CD4-positive, alpha-beta T cell treated with Interleukin-17A for 1 hour (primary cell): ENCODE data around the gene CAMTA1.

Experiments
- DNase-seq: peaks from one replicate; pipeline ENCODE4 v3.0.0-alpha.2; 2020

Gene CAMTA1

GRCh38 chr1:7471836-7472235 is 686.6 kb downstream of the CAMTA1 start:
- no peak for DNase-seq

GRCh38 chr1:7473223-7474142 is 688.2 kb downstream of the CAMTA1 start:
- DNase-seq = no peak

GRCh38 chr1:7474143-7474490 is 688.9 kb downstream of the CAMTA1 start:
- DNase-seq = no peak

- DNase-seq = no peak
Measured at GRCh38 chr1:7474786-7475502, 689.7 kb downstream of the CAMTA1 start.

GRCh38 chr1:7475691-7476090 is 690.4 kb downstream of the CAMTA1 start:
- no peak for DNase-seq

- DNase-seq = no peak
Measured at GRCh38 chr1:7476402-7476801, 691.1 kb downstream of the CAMTA1 start.

- no peak for DNase-seq
Measured at GRCh38 chr1:7476861-7477547, 691.8 kb downstream of the CAMTA1 start.

GRCh38 chr1:7477593-7477992 is 692.3 kb downstream of the CAMTA1 start:
- no peak for DNase-seq

- no peak for DNase-seq
Measured at GRCh38 chr1:7478142-7478790, 693.0 kb downstream of the CAMTA1 start.

GRCh38 chr1:7478809-7479499 is 693.7 kb downstream of the CAMTA1 start:
- DNase-seq = no peak

- no peak for DNase-seq
Measured at GRCh38 chr1:7479571-7479970, 694.3 kb downstream of the CAMTA1 start.

- no peak for DNase-seq
Measured at GRCh38 chr1:7481194-7481593, 695.9 kb downstream of the CAMTA1 start.

GRCh38 chr1:7482077-7482476 is 696.8 kb downstream of the CAMTA1 start:
- DNase-seq = no peak

GRCh38 chr1:7482772-7483495 is 697.7 kb downstream of the CAMTA1 start:
- no peak for DNase-seq

- DNase-seq = no peak
Measured at GRCh38 chr1:7483634-7484383, 698.6 kb downstream of the CAMTA1 start.

GRCh38 chr1:7485086-7485780 is 700.0 kb downstream of the CAMTA1 start:
- no peak for DNase-seq

GRCh38 chr1:7485826-7486225 is 700.6 kb downstream of the CAMTA1 start:
- no peak for DNase-seq

- no peak for DNase-seq
Measured at GRCh38 chr1:7487766-7488474, 702.7 kb downstream of the CAMTA1 start.

- DNase-seq = no peak
Measured at GRCh38 chr1:7488475-7488842, 703.2 kb downstream of the CAMTA1 start.

GRCh38 chr1:7489586-7489985 is 704.3 kb downstream of the CAMTA1 start:
- DNase-seq = no peak
